Caco-2 (cell line): ENCODE measurements around the gene INTS7. TPM values are rescaled to one million over a fixed set of nuclear protein-coding genes. Genes with fewer than 3 reads are reported as not detected.
A peak's percentile ranks its signal among the peaks of the same experiment; 100 is the strongest.

Experiments used
- BruUV-seq: library from RNA; stranded (reverse); fragments of 400-500 nt; replicated peaks from 2 replicates; lab custom pipeline; 2021; lab: Mats Ljungman, UMichigan
- CTCF ChIA-PET: fragments of 300-600 bp; sonication (Branson Sonifier 250); formaldehyde crosslinking; loops from one replicate; lab custom pipeline; 2022; ENCODE audit warnings: antibody characterized with exemption; lab: Charles Lee
- POLR2A ChIA-PET: fragments of 300-600 bp; sonication (Branson Sonifier 250); formaldehyde crosslinking; loops from one replicate; lab custom pipeline; 2022; ENCODE audit warnings: antibody characterized with exemption; lab: Charles Lee
- DNase-seq, 2 experiments: peaks; one replicate each; pipeline versions ENCODE4 v3.0.0 to v3.0.0-alpha.2; 2020 to 2022
- H3K27me3 ChIP-seq: replicated peaks from 2 replicates; pipeline ENCODE4 v1.6.0; 2011; ENCODE audit warnings: low read length; ENCODE audit not compliant: control insufficient read depth, insufficient read depth
- H3K36me3 ChIP-seq: 2 replicates; pipeline ENCODE4 v1.5.1; 2011; ENCODE audit warnings: low read length; ENCODE audit not compliant: control insufficient read depth, insufficient read depth
- H3K4me1 ChIP-seq: fragments of 250-450 bp; sonication (Bioruptor Pico); 2 replicates; pipeline ENCODE4 v1.5.1; 2020; ENCODE audit warnings: mild to moderate bottlenecking
- H3K4me3 ChIP-seq: 2 replicates; pipeline ENCODE4 v1.5.1; 2011; ENCODE audit warnings: low read depth, mild to moderate bottlenecking, control low read depth, low read length
- H3K9me3 ChIP-seq: fragments of 250-450 bp; sonication (Bioruptor Pico); 2 replicates; pipeline ENCODE4 v1.5.1; 2020; ENCODE audit warnings: mild to moderate bottlenecking, moderate library complexity
- H3K27ac Mint-ChIP-seq: one replicate; pipeline ENCODE4 v1.8.0; 2022; ENCODE audit warnings: mixed read lengths; ENCODE audit not compliant: unreplicated experiment
- H3K27me3 Mint-ChIP-seq: one replicate; pipeline ENCODE4 v1.8.0; 2022; ENCODE audit warnings: mixed read lengths; ENCODE audit not compliant: insufficient read depth, unreplicated experiment
- H3K36me3 Mint-ChIP-seq: one replicate; pipeline ENCODE4 v1.8.0; 2022; ENCODE audit warnings: mild to moderate bottlenecking, mixed read lengths; ENCODE audit not compliant: insufficient read depth, unreplicated experiment
- H3K4me1 Mint-ChIP-seq: one replicate; pipeline ENCODE4 v1.8.0; 2022; ENCODE audit warnings: low read depth, mixed read lengths; ENCODE audit not compliant: unreplicated experiment
- H3K4me3 Mint-ChIP-seq: one replicate; pipeline ENCODE4 v1.8.0; 2022; ENCODE audit warnings: mild to moderate bottlenecking, moderate library complexity, mixed read lengths; ENCODE audit not compliant: unreplicated experiment
- H3K9me3 Mint-ChIP-seq: one replicate; pipeline ENCODE4 v1.8.0; 2022; ENCODE audit warnings: mixed read lengths; ENCODE audit not compliant: unreplicated experiment
- CTCF ChIP-seq, 2 experiments: fragments of 200-600 bp in 1 of 2; IDR thresholded peaks; 1 replicate in 1 of 2; 2 replicates in 1 of 2; pipeline versions ENCODE4 v1.5.1 to v1.8.0; 2011 to 2022; ENCODE audit warnings: antibody characterized with exemption in 1 of 2, control low read depth in 1 of 2, inconsistent platforms in 1 of 2, low read depth in 1 of 2, low read length in 1 of 2, mild to moderate bottlenecking in 1 of 2, moderate library complexity in 1 of 2; ENCODE audit not compliant: insufficient read depth in 1 of 2, severe bottlenecking in 1 of 2, unreplicated experiment in 1 of 2
- intact Hi-C: fragments of 100-400 bp; cut with micrococcal nuclease; formaldehyde crosslinking; loops from one replicate; pipeline ENCODE4 v1.10.0; 2022; ENCODE audit not compliant: unreplicated experiment
- total RNA-seq: library from RNA; stranded (reverse); gene quantifications from 2 replicates; pipeline ENCODE4 v1.2.3, GENCODE V29; 2022

Gene INTS7
- total RNA-seq, 1 experiment from 2014 or later = 31.9 TPM

DNA sequence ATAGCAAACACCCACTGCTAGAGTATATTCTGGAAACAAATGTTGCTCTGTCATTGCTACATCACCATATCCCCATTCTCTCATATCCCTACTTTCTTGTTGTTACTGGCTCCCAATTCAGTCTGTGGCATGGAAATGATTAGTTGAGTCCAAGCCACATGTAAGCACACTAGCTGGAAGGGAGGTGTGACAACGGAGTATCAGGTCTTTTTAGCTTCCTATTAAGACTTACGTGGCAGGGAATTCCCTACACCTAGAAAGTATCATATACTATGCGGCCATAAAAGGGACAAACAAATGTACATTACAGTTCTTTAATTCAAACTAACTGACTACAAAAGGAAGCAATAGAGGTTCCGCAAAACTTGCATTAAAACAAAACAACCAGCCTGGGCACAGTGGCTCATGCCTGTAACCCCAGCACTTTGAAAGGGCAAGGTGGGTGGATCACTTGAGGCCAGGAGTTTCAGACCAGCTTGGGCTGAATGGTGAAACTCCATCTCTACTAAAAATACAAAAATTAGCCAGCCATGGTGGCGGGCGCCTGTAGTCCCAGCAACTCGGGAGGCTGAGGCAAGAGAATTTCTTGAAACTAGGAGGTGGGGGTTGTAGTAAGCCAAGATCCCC is 48.6 kb downstream of the INTS7 start:
- ChIA-PET CTCF (no interaction called here), POLR2A (no interaction called here)
- Mint-ChIP-seq H3K27ac (no peak overlapping the region), H3K9me3 (no peaks in the 10 kb centered on the region), H3K4me3 (no peak overlapping the region), H3K27me3 (no peaks in the 10 kb centered on the region), H3K36me3 (peaks cover 25% of the 10 kb centered on the region), H3K4me1 (no peaks in the 10 kb centered on the region)
- Histone ChIP-seq H3K4me1 (peaks cover 13% of the 10 kb centered on the region), H3K9me3 (no peaks in the 10 kb centered on the region), H3K4me3 (no peak overlapping the region), H3K27me3 (no peaks in the 10 kb centered on the region), H3K36me3 (no peaks in the 10 kb centered on the region; the same call in 1 of the 2 replicates)
- no peak for TF ChIP-seq CTCF (IDR thresholded peaks at IDR 0.05; ENCODE audit: insufficient read depth in 1 of 2, low read depth in 1 of 2, low read length in 1 of 2, severe bottlenecking in 1 of 2, unreplicated experiment in 1 of 2)
- no peak for DNase-seq
- BruUV-seq = no TSS peak
- intact Hi-C loops = no loop called here

GRCh38 chr1:211985556-211986264 is 49.6 kb downstream of the INTS7 start:
- Mint-ChIP-seq H3K9me3 (no peaks in the 10 kb centered on the region), H3K27me3 (no peaks in the 10 kb centered on the region), H3K27ac (no peak overlapping the region), H3K4me3 (no peak overlapping the region), H3K4me1 (no peaks in the 10 kb centered on the region), H3K36me3 (peaks cover 21% of the 10 kb centered on the region)
- no peak for TF ChIP-seq CTCF (IDR thresholded peaks at IDR 0.05; ENCODE audit: insufficient read depth in 1 of 2, low read depth in 1 of 2, low read length in 1 of 2, severe bottlenecking in 1 of 2, unreplicated experiment in 1 of 2)
- CTCF ChIA-PET = no interaction called here
- no peaks in the 10 kb centered on the region for H3K27me3 ChIP-seq
- intact Hi-C loops = no loop called here
- H3K9me3 ChIP-seq = no peaks in the 10 kb centered on the region
- peak in 1 of 2 experiments; percentile 5 for DNase-seq
- BruUV-seq = no TSS peak
- no peaks in the 10 kb centered on the region for H3K36me3 ChIP-seq
- H3K4me3 ChIP-seq = no peak overlapping the region
- POLR2A ChIA-PET = no interaction called here
- H3K4me1 ChIP-seq = peaks cover 13% of the 10 kb centered on the region

GRCh38 chr1:211978596-211978995 is 56.8 kb downstream of the INTS7 start:
- no TSS peak for BruUV-seq
- H3K27ac Mint-ChIP-seq = no peak overlapping the region
- CTCF ChIA-PET = interaction anchor here (1.8 kb wide), 1 partner anchor 56 kb away, joined by 5 read pairs; the partner anchor contains the start of gene INTS7
- no peaks in the 10 kb centered on the region for H3K36me3 ChIP-seq
- H3K27me3 ChIP-seq = no peaks in the 10 kb centered on the region
- H3K36me3 Mint-ChIP-seq = peaks cover 39% of the 10 kb centered on the region
- no peak overlapping the region for H3K4me3 Mint-ChIP-seq
- H3K4me3 ChIP-seq = no peak overlapping the region
- POLR2A ChIA-PET = no interaction called here
- no peaks in the 10 kb centered on the region for H3K27me3 Mint-ChIP-seq
- H3K4me1 Mint-ChIP-seq = no peaks in the 10 kb centered on the region
- no peaks in the 10 kb centered on the region for H3K4me1 ChIP-seq
- DNase-seq = no peak
- TF ChIP-seq CTCF (IDR thresholded peaks at IDR 0.05; ENCODE audit: insufficient read depth in 1 of 2, low read depth in 1 of 2, low read length in 1 of 2, severe bottlenecking in 1 of 2, unreplicated experiment in 1 of 2) = no peak
- no peaks in the 10 kb centered on the region for H3K9me3 Mint-ChIP-seq
- intact Hi-C loops = no loop called here
- no peaks in the 10 kb centered on the region for H3K9me3 ChIP-seq
